Body of pancreas (tissue), 4 donors: ENCODE results near the gene FCHO1.

ENCODE experiments used
- CTCF ChIP-seq, 7 experiments: fragments of 450-650 bp in 4 of 7; fragments of 200-600 bp in 3 of 7; sonication (generic) in 3 of 7; IDR thresholded peaks; one replicate each; pipeline ENCODE4 v1.5.1; 2016 to 2019; ENCODE audit warnings: antibody characterized with exemption in 7 of 7
- POLR2A ChIP-seq, 3 donors: fragments of 450-650 bp; IDR thresholded peaks; one replicate each; pipeline ENCODE4 v1.6.1; 2016; ENCODE audit warnings: antibody characterized with exemption in 3 of 3, mild to moderate bottlenecking in 2 of 3

- TF ChIP-seq CTCF (IDR thresholded peaks at IDR 0.05), result no peak
- TF ChIP-seq POLR2A (IDR thresholded peaks at IDR 0.05), result no peak
Measured at GRCh38 chr19:17826508-17827056, 75.3 kb downstream of the FCHO1 start.
